Stimulated activated CD8-positive, alpha-beta memory T cell treated with anti-CD3 and anti-CD28 coated beads, Interleukin-4, amount 100 ng/mL, for 4 hours (primary cell): ENCODE measurements around the gene TMC1.

Source experiments
- DNase-seq, 2 donors: peaks; one replicate each; pipeline ENCODE4 v3.0.0-alpha.2; 2020; ENCODE audit warnings: low read depth in 2 of 2, low spot score in 1 of 2

TMC1 gene

GRCh38 chr9:72667181-72667580 lies 145.8 kb downstream of the TMC1 start:
- DNase-seq, result no peak

- no peak for DNase-seq
These were observed 153.6 kb downstream of the TMC1 start for GRCh38 chr9:72674961-72675360.

GRCh38 chr9:72675586-72675985 lies 154.2 kb downstream of the TMC1 start:
- no peak for DNase-seq

- no peak for DNase-seq
These were observed 159.3 kb downstream of the TMC1 start for GRCh38 chr9:72680593-72681282.

- no peak for DNase-seq
These were observed 159.8 kb downstream of the TMC1 start for GRCh38 chr9:72681283-72681630.

GRCh38 chr9:72684615-72685014 lies 163.2 kb downstream of the TMC1 start:
- no peak for DNase-seq

GRCh38 chr9:72685911-72686310 lies 164.5 kb downstream of the TMC1 start:
- DNase-seq, result no peak

GRCh38 chr9:72687331-72687730 lies 165.9 kb downstream of the TMC1 start:
- DNase-seq, result no peak

GRCh38 chr9:72691671-72692070 lies 170.3 kb downstream of the TMC1 start:
- DNase-seq, result no peak

GRCh38 chr9:72695365-72695764 lies 174.0 kb downstream of the TMC1 start:
- DNase-seq, result no peak

- no peak for DNase-seq
These were observed 175.1 kb downstream of the TMC1 start for GRCh38 chr9:72696511-72696910.

GRCh38 chr9:72701510-72701909 lies 180.1 kb downstream of the TMC1 start:
- DNase-seq, result no peak

GRCh38 chr9:72703574-72703973 lies 182.2 kb downstream of the TMC1 start:
- DNase-seq, result no peak

- no peak for DNase-seq
These were observed 183.4 kb downstream of the TMC1 start for GRCh38 chr9:72704688-72705375.

- DNase-seq, result no peak
These were observed 197.1 kb downstream of the TMC1 start for GRCh38 chr9:72718503-72718902.

- DNase-seq, result no peak
These were observed 199.7 kb downstream of the TMC1 start for GRCh38 chr9:72721067-72721466.

GRCh38 chr9:72726947-72727346 lies 205.5 kb downstream of the TMC1 start:
- no peak for DNase-seq

GRCh38 chr9:72728031-72728770 lies 206.8 kb downstream of the TMC1 start:
- no peak for DNase-seq

GRCh38 chr9:72733895-72734294 lies 212.5 kb downstream of the TMC1 start:
- no peak for DNase-seq

GRCh38 chr9:72734631-72735030 lies 213.2 kb downstream of the TMC1 start:
- no peak for DNase-seq

GRCh38 chr9:72743836-72744235 lies 222.4 kb downstream of the TMC1 start:
- no peak for DNase-seq

GRCh38 chr9:72749276-72749675 lies 227.9 kb downstream of the TMC1 start:
- DNase-seq, result no peak
